Stimulated activated CD8-positive, alpha-beta memory T cell treated with anti-CD3 and anti-CD28 coated beads, Interleukin-4, amount 100 ng/mL, for 1 hour (primary cell): ENCODE measurements around the gene CNDP1.

Experiments
- DNase-seq, 2 donors: peaks; one replicate each; pipeline ENCODE4 v3.0.0-alpha.2; 2020; ENCODE audit warnings: low read depth in 2 of 2, low spot score in 1 of 2

Gene CNDP1

GRCh38 chr18:74573053-74573452 lies 38.8 kb downstream of the CNDP1 start:
- no peak for DNase-seq

- DNase-seq, result no peak
These were observed 40.6 kb downstream of the CNDP1 start for GRCh38 chr18:74574916-74575315.

- DNase-seq, result no peak
These were observed 42.7 kb downstream of the CNDP1 start for GRCh38 chr18:74577019-74577418.

GRCh38 chr18:74579496-74580065 lies 45.3 kb downstream of the CNDP1 start:
- no peak for DNase-seq

- DNase-seq, result no peak
These were observed 48.3 kb downstream of the CNDP1 start for GRCh38 chr18:74582642-74583041.

DNA sequence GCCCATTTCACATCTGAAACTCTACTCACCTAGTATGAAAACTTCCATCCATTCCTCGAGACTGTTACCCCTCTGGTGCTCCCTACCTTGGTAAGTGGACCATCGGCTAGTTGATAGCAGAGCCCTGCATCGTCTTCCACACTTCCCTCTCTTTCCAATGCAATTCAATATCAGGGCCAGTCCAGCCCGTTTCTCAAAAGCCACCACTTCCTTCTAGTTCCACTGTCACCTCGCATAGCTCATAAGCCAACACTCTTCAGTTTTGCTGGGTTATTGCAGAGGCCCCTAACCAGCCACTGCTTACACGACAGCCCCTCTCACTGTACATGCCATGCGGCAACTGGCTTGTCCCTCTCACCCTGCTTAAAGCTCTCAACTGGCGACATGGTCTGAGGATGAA lies 53.1 kb downstream of the CNDP1 start:
- no peak for DNase-seq

DNA sequence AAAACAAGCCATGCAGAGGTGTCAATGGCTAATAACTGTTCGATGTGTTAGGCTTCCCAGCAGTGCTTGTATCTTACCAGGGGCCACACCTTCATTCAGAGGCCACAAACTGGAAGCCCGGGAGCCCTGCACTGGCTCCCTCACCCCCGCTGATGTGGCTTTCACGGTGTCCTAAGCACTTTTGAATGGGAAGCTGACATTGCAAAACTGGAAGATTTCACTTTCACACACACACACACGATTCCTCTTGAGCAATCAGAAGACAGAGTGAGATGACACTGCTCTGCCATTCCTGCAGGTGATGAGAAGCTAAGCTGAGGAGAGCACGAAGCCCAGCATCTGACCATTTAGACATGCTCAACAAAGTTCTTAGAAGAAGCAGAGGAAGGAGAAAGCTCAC lies 54.7 kb downstream of the CNDP1 start:
- DNase-seq, result no peak

DNA sequence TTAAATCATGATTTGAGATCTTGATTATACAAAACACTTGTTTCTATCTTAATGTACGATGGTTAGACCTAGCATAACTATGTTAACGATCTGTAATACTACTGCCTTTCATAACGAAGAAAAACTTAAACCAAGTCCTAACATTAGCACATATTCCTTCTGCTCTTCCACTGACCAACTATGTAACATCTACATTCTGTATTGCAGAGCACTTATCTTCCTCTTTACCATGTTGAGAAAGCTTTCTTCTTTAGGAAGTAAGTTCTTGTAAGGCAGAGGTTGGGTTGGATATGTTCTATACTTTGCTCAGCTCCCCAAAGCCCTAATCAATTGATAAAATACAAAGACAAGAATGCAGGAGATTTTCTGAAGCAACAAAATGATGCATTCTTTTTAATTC lies 55.5 kb downstream of the CNDP1 start:
- DNase-seq, result no peak

- no peak for DNase-seq
These were observed 56.4 kb downstream of the CNDP1 start for GRCh38 chr18:74590671-74591070.

GRCh38 chr18:74595431-74595830 lies 61.1 kb downstream of the CNDP1 start:
- no peak for DNase-seq

GRCh38 chr18:74597034-74597661 lies 62.8 kb downstream of the CNDP1 start:
- peak; percentile 42 to 47 for DNase-seq

DNA sequence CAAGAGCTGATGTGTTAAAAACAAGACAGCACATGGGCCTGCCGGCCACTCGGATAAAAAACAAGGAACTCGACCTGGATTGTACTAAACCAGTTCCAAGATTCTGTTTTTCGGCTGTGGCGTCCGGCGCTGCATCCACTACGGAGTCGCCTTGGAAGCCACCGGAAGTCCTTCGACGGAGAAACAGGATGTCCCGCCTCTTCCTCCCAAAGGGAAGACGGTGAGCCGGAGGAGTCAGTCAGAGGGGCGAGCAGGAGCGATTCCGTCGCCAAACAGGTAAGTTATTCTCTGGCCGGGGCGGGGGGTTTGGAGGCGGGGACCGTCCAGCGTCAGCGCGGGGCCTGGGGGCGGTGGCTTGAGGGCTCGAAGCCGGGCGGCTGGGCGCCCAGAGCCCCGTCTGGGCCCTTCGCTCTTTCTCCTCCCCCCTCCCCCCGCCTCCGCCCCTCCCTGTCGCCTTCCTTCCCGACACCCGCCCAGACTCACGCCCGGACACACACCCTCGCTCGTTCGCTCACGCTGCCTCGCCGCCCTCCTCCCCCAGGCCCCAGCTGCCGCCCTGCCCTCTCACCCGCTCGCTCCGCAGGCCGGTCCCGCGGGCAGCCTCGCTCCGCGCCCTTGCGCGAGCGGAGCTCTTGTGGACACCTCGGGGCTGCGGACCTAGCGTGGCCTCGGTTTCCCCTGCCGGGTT lies 63.5 kb downstream of the CNDP1 start, which contains the start of gene ZNF407:
Gene ZNF407 (plus strand): TSS at position 209 of the 688 bp plus-strand sequence. CDS start 33,150 bp downstream, outside the sequence.
- peak; percentile 68 to 71 for DNase-seq

DNA sequence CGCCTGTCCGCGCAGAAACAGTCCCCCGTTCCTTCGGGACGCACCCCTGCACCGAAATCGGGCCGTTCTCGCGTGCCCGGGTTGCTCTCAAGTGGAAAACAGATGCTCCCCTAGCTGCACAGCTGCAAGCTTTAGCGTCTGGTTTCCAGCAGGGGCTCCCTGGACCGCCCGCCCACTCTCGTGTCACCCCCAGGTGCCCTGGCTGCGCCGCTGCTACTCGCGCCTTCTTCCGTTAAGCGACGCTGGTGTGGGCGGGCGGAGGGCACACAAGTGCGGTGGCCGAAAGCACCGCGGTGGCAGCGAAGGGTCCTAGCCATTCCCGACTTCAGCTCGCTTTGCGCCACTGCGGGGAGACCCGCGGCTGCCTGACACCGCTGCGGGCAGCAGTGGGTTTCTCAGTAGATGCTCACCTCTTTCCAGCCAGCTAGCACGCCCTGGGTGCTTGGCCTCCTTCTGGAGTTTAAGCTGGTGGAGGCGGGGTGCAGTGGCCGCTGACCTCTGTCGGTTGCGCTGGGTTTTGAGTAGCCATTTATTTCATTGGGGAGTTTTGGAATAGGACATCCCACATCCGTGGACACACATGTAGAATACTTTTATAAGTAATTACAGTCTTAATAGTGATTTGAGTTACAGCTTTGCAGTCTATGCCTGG lies 64.2 kb downstream of the CNDP1 start:
- peak; percentile 39 to 46 for DNase-seq

GRCh38 chr18:74604361-74604760 lies 70.1 kb downstream of the CNDP1 start:
- DNase-seq, result no peak

GRCh38 chr18:74604774-74605173 lies 70.5 kb downstream of the CNDP1 start:
- DNase-seq, result no peak

GRCh38 chr18:74608681-74609080 lies 74.4 kb downstream of the CNDP1 start:
- no peak for DNase-seq

DNA sequence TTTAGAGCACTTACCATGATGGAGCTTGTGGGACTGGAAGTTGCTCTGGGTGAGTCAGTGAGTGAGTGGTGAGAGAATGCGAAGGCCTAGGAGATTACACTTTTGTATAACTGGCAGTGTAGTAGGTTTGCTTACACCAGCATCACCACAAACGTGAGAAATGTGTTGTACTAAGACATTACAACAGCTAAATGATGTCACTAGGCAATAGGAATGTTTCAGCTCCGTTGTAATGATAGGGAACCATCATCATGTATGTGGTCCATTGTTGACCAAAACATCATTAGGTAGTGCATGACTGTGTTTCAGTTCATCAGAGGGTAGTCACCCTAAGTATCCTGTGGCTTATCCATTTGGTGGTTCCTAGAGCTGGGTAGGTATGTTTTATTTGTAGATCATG lies 75.2 kb downstream of the CNDP1 start:
- no peak for DNase-seq

- DNase-seq, result no peak
These were observed 75.8 kb downstream of the CNDP1 start for GRCh38 chr18:74610051-74610615.

- no peak for DNase-seq
These were observed 76.6 kb downstream of the CNDP1 start for GRCh38 chr18:74610860-74611259.

DNA sequence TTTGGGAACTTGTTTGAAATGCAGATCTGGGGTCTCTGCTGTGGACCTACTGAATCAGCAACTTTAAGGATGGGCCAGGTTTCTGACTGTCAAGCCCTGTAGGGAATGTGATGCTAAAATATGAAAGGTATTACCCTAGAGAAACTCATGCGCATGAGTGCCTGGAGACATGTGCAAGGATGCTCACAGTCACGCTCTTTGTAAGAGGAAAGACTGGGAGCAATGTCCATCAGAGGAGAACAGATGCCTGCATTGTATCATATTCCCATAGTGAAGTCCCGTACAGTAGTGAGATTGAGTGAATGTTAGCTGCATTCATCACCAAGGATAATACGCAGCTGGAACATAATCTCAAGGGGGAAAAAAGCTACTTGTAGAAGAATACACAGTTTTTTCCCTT lies 77.5 kb downstream of the CNDP1 start:
- no peak for DNase-seq

- no peak for DNase-seq
These were observed 79.1 kb downstream of the CNDP1 start for GRCh38 chr18:74613381-74613780.

GRCh38 chr18:74616494-74616893 lies 82.2 kb downstream of the CNDP1 start:
- no peak for DNase-seq
